Measurements from ENCODE around the gene RNF141. TPM values are rescaled to one million over a fixed set of nuclear protein-coding genes. Genes with fewer than 3 reads are reported as not detected.

Gene RNF141
- polyA plus RNA-seq, 1 experiment, result 34.8 TPM

DNA sequence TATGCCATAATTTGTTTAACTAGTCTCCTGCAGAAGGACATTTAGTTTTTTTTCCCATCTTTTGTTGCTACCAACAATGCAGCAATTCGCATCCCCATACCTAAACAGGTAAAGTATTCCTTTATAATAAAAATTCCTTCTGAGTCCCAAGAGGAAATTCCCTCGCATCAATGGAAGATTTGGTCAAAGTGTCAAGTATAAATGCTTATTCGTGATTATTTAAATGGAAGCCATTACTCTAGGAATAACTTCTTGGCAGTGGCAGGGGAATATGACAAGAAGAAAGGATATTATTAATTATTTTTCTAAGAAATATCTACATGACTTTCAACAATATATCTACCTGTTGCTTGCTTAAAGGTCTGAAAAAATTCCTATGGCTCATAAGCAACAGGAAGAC is 25.6 kb downstream of the RNF141 start:
- POLR2A ChIA-PET, result interaction anchor here (2.0 kb wide), 1 partner anchor 12 kb away, joined by 5 read pairs; no protein-coding TSS in a partner anchor
- Histone ChIP-seq H3K9me3 (ENCODE audit: control insufficient read depth, insufficient read depth, low read length) (no peaks in the 10 kb centered on the region), H3K27me3 (ENCODE audit: control insufficient read depth, insufficient read depth, low read length) (no peaks in the 10 kb centered on the region), H3K4me3 (ENCODE audit: low read depth, low read length) (no peak overlapping the region), H3K27ac (ENCODE audit: low read depth, low read length) (no peak overlapping the region)
- CTCF ChIA-PET, result interaction anchor here (1.0 to 1.2 kb wide), 3 partner anchors 25 to 255 kb away, joined by 3 to 4 read pairs (median 4); partner anchors contain the start of gene RNF141
- no peak for TF ChIP-seq CTCF (IDR thresholded peaks at IDR 0.05; ENCODE audit: low read depth, low read length)
- DNase-seq (ENCODE audit: low read depth, low spot score), result no peak

DNA sequence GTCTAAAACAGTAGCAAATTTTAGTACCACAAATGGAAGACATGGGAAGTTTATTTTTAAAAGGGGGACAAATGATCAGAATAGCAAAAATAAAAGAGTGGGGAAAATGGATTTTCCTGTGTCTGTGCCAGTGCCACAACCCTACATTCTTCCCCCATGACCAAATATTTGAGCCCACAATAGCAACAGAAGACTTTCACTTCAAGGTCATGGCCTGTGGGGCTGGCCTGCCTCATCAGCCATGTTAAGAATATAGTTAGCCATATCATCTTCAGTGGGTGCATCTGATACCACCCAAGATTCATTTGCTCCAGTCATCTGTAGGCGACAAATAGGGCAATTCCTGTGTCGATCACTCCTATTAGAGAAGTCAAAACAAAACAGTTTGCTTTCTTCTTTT is 26.3 kb downstream of the RNF141 start:
- ChIA-PET CTCF (interaction anchor here (0.6 to 1.0 kb wide), 9 partner anchors 19 to 222 kb away, joined by 3 to 5 read pairs (median 3); partner anchors contain the start of gene RNF141), POLR2A (interaction anchor here (2.0 kb wide), 1 partner anchor 13 kb away, joined by 5 read pairs; no protein-coding TSS in a partner anchor)
- H3K27ac ChIP-seq (ENCODE audit: low read depth, low read length), result no peak overlapping the region
- no peak for TF ChIP-seq CTCF (IDR thresholded peaks at IDR 0.05; ENCODE audit: low read depth, low read length)
- H3K27me3 ChIP-seq (ENCODE audit: control insufficient read depth, insufficient read depth, low read length), result no peaks in the 10 kb centered on the region
- no peaks in the 10 kb centered on the region for H3K9me3 ChIP-seq (ENCODE audit: control insufficient read depth, insufficient read depth, low read length)
- no peak overlapping the region for H3K4me3 ChIP-seq (ENCODE audit: low read depth, low read length)
- no peak for DNase-seq (ENCODE audit: low read depth, low spot score)

GRCh38 chr11:10514202-10514601 is 26.8 kb downstream of the RNF141 start:
- POLR2A ChIA-PET, result no interaction called here

GRCh38 chr11:10511181-10511621 is 29.8 kb downstream of the RNF141 start:
- DNase-seq (ENCODE audit: low read depth, low spot score), result no peak
- CTCF ChIA-PET, result interaction anchor here (1.3 to 1.4 kb wide), 2 partner anchors 143 to 224 kb away, joined by 3 read pairs; no protein-coding TSS in a partner anchor
- POLR2A ChIA-PET, result interaction anchor here (0.6 kb wide), 1 partner anchor 14 kb away, joined by 4 read pairs; no protein-coding TSS in a partner anchor
- TF ChIP-seq CTCF (IDR thresholded peaks at IDR 0.05; ENCODE audit: low read depth, low read length), result no peak
- Histone ChIP-seq H3K27ac (ENCODE audit: low read depth, low read length) (no peak overlapping the region), H3K9me3 (ENCODE audit: control insufficient read depth, insufficient read depth, low read length) (no peaks in the 10 kb centered on the region), H3K4me3 (ENCODE audit: low read depth, low read length) (no peak overlapping the region), H3K27me3 (ENCODE audit: control insufficient read depth, insufficient read depth, low read length) (no peaks in the 10 kb centered on the region)

More at GRCh38 chr11:10514202-10514601, 26.8 kb downstream of the RNF141 start:
- Histone ChIP-seq H3K4me3 (ENCODE audit: low read depth, low read length) (no peak overlapping the region), H3K9me3 (ENCODE audit: control insufficient read depth, insufficient read depth, low read length) (no peaks in the 10 kb centered on the region), H3K27me3 (ENCODE audit: control insufficient read depth, insufficient read depth, low read length) (no peaks in the 10 kb centered on the region), H3K27ac (ENCODE audit: low read depth, low read length) (no peak overlapping the region)
- TF ChIP-seq CTCF (IDR thresholded peaks at IDR 0.05; ENCODE audit: low read depth, low read length), result peak; percentile 51
- CTCF ChIA-PET, result interaction anchor here (0.6 to 1.2 kb wide), 9 partner anchors 17 to 222 kb away, joined by 3 to 5 read pairs (median 3); partner anchors contain the start of gene RNF141
- DNase-seq (ENCODE audit: low read depth, low spot score), result no peak

GRCh38 chr11:10506008-10506370 is 35.0 kb downstream of the RNF141 start:
- no peaks in the 10 kb centered on the region for H3K27me3 ChIP-seq (ENCODE audit: control insufficient read depth, insufficient read depth, low read length)
- ChIA-PET CTCF (interaction anchor here (1.4 kb wide), 1 partner anchor 100 kb away, joined by 4 read pairs; no protein-coding TSS in a partner anchor), POLR2A (no interaction called here)
- no peak overlapping the region for H3K27ac ChIP-seq (ENCODE audit: low read depth, low read length)
- H3K9me3 ChIP-seq (ENCODE audit: control insufficient read depth, insufficient read depth, low read length), result no peaks in the 10 kb centered on the region
- no peak overlapping the region for H3K4me3 ChIP-seq (ENCODE audit: low read depth, low read length)
- no peak for TF ChIP-seq CTCF (IDR thresholded peaks at IDR 0.05; ENCODE audit: low read depth, low read length)
- no peak for DNase-seq (ENCODE audit: low read depth, low spot score)
